Umbilical cord (tissue), 2 donors: ENCODE measurements around the gene SPRR3. TPM values are rescaled to one million over a fixed set of nuclear protein-coding genes. Genes with fewer than 3 reads are reported as not detected.

ENCODE experiments used
- DNase-seq: peaks from one replicate; pipeline ENCODE4 v3.0.0-alpha.2; 2015; ENCODE audit warnings: low spot score
- total RNA-seq: library from RNA; depleted of rRNA; stranded (reverse); fragments of >200 nt; gene quantifications from one replicate; pipeline ENCODE4 v1.2.3, GENCODE V29; 2014; ENCODE audit warnings: low replicate concordance; ENCODE audit not compliant: insufficient read depth

SPRR3 gene, protein sequence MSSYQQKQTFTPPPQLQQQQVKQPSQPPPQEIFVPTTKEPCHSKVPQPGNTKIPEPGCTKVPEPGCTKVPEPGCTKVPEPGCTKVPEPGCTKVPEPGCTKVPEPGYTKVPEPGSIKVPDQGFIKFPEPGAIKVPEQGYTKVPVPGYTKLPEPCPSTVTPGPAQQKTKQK
- 8.7 TPM for total RNA-seq

DNA sequence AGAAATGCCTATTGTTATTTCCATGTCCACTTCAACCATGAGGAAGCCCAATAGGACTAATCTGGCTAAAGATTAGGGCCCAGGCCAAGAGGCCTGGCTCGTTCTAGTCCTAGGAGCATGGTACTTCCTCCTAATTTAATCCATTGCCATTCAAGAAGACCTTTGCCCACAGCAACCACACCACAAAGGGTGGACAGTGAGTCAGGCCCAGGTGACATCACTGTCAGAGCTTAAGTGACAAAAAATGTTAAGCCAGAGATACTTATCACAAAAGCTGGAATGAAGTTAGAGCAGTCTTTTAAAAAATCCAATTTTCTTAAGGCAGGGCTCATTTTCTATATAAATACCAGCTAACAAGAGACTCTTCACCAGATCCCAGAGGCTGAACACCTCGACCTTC is at the start of gene SPRR3:
TSS of gene SPRR3 (plus strand) at position 368 of the 400 bp plus-strand sequence. CDS start 1,272 bp downstream, outside the sequence.
- no peak for DNase-seq

DNA sequence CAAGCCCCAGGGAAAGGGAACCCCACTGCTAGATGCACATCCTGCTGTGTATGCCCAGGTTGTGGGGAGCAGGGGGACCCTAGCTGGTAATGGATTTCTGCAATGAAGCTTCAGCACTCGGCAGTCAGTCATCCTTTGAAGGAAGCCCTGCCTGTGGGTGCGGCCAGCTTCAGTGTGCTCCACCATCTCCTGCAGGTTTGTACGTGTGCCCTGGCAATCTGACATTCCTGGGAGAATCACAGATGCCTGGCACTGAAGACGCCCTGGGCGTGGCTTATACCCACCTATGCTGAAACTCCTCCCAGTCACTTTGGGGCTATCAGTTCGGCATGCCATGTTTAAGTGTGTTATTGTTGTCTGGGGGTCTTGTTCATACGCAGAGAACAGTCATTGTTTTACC is 47.8 kb upstream of the SPRR3 start:
- DNase-seq = no peak

DNA sequence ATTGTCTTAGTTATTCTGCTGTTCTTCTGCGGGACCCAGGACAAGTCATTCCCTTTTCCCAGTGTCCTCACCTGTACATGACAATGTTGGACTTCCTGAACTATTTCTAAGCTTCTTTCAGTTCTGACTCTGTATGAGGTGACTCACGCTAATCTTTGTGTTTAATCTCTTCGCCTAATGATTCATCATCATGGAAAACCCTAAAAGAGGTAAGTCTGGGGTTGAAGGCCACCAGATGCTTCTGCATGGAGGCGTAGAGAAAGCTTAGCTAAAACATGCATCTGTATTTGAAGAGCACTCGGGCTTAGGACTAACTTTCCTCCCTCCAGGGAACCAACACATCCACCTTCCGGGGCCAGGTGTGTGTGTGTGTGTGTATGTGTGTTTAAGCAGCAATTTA is 47.1 kb upstream of the SPRR3 start:
- DNase-seq = no peak

DNA sequence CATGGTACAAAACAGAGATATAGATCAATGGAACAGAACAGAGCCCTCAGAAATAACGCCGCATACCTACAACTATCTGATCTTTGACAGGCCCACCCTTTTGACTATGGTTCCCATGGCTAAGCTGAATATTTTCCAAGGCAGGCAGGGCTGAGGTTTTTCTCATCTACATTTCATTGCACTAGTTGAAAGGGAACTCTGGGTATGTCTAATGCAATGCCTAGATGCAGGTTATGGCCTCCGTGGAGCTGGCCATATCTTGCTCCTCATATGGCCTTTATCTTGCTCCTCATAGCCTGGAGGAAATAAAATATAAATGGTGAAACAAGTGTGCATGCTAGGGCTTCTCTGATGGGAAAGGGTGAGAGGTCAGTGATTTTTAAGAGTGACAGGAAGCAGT is 44.0 kb upstream of the SPRR3 start:
- DNase-seq = no peak

DNA sequence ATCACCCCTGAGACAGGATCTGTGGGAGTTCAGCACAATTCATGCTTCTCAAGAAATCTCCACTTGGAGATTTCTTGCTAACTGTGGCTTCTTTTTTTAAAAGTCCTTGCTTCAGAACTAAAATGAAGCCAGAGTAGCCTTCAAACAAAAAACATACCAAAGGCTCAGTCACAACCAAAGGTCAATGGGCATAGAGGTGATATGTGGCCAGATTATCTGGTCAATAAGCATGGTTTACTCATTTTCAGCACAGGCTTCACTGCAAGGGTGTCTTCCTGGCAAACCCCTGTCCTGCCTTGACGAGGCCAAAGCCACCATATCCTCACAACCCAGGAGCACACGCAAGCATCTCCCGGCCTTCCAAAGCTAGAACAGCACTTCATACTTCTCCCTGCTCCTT is 42.3 kb upstream of the SPRR3 start:
- DNase-seq = no peak

DNA sequence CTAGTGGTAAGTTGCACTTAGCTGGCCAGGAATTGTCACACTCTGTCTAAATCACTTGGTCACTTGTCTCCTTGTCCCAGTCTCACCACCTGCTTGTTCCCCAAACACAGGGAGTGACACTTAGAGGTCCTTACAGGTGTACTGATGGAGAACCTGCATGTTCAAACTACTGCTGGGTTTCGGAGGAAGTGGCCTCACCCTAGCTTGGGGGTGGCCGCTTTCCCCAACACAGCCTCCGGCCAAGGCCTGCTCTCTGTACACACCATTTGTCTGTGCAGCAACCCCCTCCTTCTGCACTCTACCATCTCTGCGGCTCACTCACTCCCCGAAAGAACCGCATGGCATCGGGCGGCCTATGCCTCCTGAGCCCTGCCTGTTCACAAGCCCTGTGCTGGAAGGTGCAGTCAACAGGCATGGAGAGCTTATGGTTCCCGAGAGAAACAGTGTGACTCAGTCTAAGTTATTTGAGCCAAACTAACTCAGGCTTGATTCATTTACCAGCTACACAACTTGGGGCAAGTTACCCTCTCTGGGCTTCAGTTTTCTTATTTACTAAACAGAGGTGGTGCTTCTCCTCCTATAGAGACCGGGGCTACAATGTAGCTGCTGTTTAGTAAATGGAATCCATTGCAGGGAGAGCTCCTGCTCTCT is 41.6 kb upstream of the SPRR3 start:
- no peak for DNase-seq

DNA sequence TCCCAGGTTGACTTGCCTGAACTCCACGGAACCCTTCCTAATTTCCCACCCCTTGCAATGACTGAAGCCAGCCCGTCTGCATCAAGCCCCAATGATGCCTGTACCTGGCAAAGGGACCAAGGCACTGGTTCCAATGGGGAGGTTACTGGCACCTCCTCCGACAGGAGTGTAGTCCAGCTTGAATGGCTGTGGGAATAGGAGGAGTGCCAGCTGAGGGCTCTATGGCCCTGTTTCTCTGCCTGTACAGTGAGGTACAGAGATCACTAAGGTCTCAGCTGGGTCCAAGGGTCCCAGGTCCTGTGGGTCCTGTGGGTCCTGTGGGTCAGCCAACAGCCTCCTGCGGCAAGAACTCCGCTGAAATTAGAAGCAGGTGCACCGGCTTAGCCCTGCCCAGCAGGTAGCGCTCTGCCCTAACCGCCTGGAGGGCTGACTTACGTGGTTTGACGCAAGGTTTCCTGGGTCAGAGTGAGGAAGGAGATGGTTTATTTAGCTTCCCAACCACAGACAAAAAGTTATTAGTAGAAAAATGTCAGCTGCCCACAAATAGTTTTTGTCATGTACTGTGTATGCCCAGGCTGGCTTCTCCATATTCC is 41.0 kb upstream of the SPRR3 start:
- DNase-seq = no peak

DNA sequence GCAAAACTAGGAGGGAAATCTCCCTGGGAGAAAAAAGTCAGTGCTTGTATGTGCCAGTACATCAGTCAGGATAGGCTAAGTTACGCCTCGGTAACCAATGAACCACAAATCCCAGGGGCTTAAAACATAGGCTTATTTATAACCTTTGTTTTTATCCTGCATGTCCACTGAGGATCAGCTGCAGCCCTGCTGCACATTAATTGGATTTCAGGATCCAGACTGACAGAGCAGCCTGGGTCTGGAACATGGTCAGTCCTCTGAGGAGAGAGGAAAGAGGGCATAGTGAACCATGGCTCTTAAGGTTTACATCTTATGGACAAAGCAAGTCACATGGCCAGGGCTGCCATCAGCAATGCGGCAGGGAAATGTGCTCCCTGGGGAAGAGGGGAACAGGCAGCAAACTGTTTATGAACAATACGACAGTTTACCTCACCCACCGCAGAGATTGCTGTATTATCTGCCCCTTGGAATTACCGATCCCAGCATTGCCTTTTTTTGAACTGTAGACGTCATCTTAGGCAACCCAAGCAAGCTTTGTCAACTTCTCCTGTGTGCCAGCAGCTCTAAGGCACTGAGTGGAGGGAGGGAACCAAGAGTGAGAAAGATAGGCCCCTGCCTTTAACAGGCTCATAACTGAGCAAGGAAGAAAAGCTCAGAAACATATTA is 40.2 kb upstream of the SPRR3 start:
- no peak for DNase-seq

DNA sequence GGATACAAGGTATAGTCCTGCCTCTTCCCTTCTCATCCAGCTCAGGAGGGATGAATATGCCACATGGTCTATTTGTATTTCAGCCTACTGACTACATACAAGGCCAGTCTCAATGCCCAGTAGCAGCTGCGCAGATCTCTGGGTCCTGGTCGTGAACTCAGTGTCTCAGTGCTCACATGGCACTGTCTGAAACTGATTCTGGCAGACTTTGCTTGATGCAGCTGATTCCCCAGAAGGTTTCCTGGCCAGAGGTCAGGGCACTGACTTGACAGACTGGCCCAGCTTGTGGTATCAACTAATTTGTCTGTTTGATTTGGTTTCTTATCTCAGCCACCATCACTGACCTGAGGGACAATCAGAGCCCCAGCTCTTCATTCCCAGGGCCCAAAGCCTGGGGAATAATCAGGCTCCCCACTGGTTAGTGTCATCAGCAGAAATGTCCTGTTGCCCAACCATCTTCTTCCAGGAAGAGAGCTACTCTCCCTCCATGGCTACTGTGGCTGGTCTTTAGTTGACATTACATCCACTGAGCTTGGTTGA is 38.6 kb upstream of the SPRR3 start:
- no peak for DNase-seq

DNA sequence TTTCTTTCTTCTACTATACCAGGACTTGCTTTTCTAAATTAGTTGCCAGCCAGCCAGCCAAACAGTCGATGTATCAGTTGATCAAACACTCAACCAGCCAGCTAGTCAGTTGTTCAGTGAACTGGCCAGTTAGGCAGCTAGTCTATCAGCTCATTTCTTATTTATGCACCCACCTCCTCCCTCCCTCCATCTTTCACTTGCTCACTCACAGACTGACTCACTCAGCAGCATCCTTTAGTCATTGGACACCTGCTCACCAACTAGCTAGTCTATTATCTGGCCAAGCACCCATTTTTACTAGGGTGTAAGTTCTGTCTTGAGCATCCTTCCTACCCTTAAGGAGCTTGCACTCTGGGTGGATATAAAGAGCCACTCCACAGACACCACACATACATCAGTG is 37.0 kb upstream of the SPRR3 start:
- DNase-seq = no peak

DNA sequence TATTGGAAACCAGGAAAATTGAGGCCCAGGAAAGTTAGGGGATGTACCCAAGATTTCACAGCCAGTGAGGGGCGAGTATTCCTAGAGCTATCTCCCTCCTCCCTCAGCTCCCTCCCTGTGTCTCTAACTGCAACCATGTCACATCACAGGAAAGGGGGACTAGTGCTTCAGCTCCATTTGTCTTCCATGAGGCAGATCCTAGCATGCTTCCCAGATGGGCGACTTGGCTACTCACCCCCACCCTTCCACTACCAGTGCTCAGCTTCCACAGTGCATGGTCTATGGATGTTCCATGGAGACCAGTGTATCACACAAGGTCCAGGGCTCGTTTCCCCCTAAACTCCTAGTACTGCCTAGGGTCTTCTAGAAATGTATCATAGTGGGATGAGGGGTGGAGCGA is 35.7 kb upstream of the SPRR3 start:
- DNase-seq = no peak

DNA sequence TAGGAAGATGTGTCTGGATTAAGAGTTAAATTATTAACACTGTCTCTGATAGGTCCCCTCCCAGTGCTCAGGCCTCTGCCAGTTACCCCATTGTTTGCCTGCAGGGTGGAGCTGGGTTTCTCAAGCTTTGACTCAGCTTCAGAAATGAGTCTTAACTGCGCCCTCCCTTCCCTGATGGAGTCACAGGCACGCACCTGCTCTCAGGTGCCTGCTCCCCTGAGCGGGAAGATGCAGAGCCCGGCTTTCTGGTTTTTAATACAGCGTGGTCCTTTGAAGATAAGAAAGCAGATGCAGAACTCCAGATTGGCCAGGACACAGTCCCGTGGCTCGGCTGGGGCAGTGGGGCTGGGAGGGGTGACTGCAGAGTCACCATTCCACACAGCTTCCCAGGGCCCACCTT is 34.3 kb upstream of the SPRR3 start:
- no peak for DNase-seq

DNA sequence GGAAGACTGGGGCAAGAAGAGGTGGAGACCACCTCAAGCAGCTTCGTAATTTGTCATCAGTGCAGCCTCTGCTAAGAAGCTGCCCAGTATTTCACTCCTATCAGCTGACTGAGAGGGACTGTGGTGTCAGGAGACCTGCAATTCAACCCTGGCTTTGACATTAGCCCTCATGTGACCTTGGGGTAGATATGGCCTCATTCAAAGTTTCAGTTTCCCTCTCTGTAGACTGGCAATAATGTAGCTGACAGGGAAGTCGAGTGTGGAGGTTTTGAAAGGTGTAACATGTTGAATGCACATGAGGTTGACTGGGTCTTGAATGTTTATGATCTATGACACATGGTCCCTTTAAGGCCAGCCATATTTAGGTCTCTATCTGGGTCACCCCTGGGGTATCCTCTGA is 33.3 kb upstream of the SPRR3 start:
- no peak for DNase-seq

DNA sequence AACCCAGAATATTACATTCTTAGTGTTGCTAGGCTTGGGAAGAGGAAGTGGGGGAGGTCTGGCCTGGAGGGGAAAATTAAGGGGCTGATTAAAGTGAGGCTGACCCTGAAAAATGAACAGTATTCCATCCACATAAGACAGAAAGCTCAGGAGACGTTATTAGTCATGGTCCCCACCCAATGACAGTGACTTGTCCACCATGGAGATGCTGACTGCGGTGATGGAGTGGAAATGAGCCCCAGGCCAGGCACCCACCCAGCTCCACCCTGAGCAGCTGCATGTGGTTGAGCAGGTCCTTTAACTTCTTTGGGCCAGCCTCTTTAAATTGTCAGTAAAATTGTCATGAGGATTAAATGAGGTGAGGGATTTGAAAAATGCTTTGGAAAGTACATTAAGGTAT is 32.5 kb upstream of the SPRR3 start:
- no peak for DNase-seq

DNA sequence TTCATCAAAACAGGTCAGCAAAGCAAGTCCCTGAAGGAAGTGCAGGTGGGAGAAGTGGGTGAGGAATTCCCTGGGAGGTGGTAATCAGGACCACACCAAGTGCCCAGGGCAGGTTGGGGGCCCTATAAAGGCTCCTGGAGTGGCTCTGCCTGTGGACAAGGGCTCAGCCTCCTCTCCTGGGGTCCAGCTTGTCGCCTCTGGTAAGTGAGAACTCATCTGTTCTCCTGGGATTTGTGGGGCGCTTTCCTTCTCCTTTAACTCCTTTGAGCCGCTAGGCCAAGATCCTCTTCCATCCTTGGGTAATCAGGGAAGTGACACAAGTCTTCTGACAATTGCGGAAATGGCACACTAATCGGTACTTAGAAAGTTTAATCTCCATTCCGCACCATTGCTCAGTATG is 31.1 kb upstream of the SPRR3 start, which contains the start of gene SPRR4:
TSS of gene SPRR4 (plus strand) at position 154 of the 400 bp plus-strand sequence. CDS start 1,243 bp downstream, outside the sequence.
- no peak for DNase-seq

DNA sequence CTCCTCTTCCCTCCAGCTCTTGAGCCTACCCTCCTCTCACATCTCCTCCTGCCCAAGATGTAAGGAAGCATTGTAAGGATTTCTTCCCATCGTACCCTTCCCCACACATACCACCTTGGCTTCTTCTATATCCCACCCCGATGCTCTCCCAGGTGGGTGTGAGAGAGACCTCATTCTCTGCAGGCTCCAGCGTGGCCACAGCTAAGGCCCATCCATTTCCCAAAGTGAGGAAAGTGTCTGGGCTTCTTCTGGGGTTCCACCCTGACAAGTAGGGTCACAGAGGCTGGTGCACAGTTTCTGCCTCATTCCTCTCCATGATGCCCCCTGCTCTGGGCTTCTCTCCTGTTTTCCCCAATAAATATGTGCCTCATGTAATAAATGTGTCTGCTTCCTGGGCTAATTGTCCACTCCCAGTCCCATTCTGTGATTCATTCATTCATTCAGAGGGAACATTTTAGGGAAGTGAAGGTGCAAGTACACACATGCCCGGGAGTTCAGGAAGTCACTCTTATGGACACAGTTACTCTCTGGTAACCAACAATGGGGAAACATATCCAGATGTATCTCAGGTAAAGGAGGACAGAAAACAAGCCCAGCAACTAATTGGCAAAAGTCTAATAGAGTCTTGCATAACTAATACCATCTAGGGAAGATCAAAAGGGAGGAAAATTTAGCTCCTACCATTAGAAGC is 29.2 kb upstream of the SPRR3 start:
- no peak for DNase-seq

DNA sequence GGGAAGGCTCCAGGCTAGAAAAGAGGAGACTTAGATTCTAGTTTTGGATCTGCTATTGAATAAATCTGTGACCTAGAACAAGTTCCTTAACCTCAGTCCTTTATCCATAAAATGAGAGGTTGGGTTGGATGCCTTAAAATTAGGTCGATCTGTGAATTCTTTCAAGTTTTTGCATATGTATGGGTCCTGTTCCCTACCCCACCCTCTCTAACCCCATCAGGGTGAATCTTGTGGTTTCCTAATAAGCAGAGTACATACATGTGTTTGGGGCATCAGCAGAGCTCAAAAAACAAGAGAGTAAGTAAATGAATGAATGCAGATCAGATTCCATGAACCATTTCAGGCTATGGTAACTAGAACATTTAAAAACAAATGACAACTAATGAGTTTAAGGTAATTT is 24.9 kb upstream of the SPRR3 start:
- no peak for DNase-seq

DNA sequence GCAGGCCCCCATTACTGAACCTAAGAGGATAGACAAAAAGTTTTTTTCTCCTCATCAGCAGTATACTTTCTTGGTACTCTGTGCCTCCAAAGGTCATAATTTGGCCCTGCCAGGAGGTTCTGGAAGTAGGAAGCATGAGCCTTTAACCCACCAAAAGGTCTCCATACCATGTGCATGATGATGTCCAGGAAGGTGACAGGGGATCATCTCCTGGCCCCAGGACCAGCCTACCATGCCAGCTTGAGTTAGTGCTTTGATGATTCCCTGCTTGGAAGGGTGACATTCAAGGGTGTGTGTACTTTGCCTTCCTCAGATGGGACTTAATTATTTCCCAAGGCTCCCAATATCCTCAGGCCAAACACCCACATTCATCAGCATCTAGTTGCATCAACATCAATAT is 23.9 kb upstream of the SPRR3 start:
- no peak for DNase-seq

DNA sequence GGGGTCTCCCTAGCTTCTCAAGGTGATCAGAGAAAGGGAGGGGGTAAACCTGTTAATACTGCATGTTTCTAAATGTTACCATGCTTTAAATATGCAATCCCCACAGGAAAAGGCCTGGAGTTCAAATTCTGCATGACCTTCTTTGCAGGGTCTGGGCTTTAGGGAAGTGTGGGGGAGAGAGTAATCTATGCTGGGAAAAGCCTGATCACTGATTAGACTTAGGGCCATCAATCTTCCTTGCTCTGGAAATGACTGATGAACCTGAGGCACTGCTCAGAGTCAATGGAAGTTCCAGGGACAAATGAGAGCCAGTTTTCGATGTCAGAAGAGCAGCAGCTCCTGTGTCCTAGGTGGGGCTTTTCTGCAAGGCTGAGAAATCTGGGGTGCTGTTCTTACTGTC is 20.9 kb upstream of the SPRR3 start:
- DNase-seq = no peak

DNA sequence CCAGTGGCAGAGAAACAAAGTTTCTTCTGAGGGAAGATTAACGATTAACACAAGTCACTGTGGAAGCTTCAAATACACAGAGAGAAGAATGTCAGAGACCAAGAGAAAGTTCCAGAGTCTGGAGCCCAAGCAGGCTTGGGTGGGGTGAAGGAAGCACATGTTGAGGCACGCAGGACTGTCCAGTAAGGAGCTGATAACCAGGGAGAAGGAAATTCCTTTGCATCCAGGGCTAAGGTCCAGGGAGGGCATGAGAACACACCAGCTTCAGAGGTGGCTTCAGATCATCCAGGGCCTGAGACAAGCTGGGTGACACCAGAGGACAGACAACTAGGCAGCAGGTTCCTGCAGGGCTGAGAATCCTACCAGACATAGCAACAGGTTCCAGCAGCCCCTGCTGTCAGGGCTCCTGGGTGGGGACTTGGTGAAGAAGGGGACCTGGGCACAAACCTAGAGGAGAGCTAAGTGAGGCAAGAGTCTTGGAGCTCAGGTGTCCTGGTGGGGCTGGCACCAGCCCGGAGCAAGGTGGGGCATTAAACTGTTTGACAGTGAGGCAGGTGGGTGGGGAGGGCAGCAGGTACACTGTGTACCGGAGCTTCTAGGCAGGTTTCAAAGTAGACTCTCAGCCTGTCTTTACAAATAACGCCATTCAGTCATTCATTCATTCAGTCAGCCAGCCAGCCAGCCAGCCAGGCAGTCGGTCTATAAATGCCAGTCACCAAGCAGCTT is 20.2 kb upstream of the SPRR3 start:
- no peak for DNase-seq

DNA sequence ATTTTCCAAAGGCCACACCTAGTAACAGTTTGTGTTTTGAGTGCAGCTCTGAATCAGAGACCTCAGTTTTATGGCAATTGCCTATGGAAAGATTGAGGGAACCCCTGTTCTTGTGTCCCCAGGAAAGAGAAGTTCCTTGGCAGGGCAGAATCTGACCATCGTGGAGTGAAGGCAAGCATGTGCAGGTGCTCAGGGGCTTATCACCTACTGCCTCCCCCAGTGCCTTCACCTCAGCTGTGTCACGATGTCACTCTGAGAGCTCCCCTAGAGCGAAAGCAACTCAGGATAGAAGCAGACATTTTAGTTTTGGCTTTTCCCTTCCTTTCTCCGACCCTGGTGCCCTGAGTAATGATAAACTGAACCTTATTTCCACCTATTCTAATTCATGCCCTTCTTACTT is 19.5 kb upstream of the SPRR3 start:
- no peak for DNase-seq
